ENCODE results near the gene STK25.

Gene STK25

GRCh38 chr2:241445426-241445825 lies 63.0 kb downstream of the STK25 start:
- DNase-seq (ENCODE audit: low read depth, low spot score): peak; percentile 32
- H3K4me3 ChIP-seq: no peak overlapping the region
- H3K36me3 ChIP-seq (ENCODE audit: insufficient read depth, low read length): peaks cover 9% of the 10 kb centered on the region; the same call in 1 of the 2 replicates
- H3K9me3 ChIP-seq (ENCODE audit: low read depth, low read length): no peaks in the 10 kb centered on the region
- peak overlapping the region; percentile 31; the same call in 1 of the 2 replicates for H3K27ac ChIP-seq
- no peak overlapping the region for H3K9ac ChIP-seq (ENCODE audit: insufficient read length)
- TF ChIP-seq EZH2 (IDR thresholded peaks at IDR 0.05): no peak
- TF ChIP-seq POLR2AphosphoS5 (IDR thresholded peaks at IDR 0.05; ENCODE audit: borderline replicate concordance, low read depth, low read length): no peak
- TF ChIP-seq FOXP2 (optimal IDR thresholded peaks at IDR 0.05; ENCODE audit: control extremely low read depth, extremely low read length, insufficient read depth): no peak

GRCh38 chr2:241443486-241444223 lies 64.7 kb downstream of the STK25 start:
- H3K27ac ChIP-seq: no peak overlapping the region
- H3K9me3 ChIP-seq (ENCODE audit: low read depth, low read length): no peaks in the 10 kb centered on the region
- H3K36me3 ChIP-seq (ENCODE audit: insufficient read depth, low read length): peaks cover 9% of the 10 kb centered on the region; the same call in 1 of the 2 replicates
- H3K9ac ChIP-seq (ENCODE audit: insufficient read length): no peak overlapping the region
- TF ChIP-seq FOXP2 (optimal IDR thresholded peaks at IDR 0.05; ENCODE audit: control extremely low read depth, extremely low read length, insufficient read depth) (no peak), POLR2AphosphoS5 (IDR thresholded peaks at IDR 0.05; ENCODE audit: borderline replicate concordance, low read depth, low read length) (no peak), EZH2 (IDR thresholded peaks at IDR 0.05) (no peak)
- peak; percentile 40 for DNase-seq (ENCODE audit: low read depth, low spot score)
- no peak overlapping the region for H3K4me3 ChIP-seq
